ENCODE measurements around the gene SRP68. TPM values are rescaled to one million over a fixed set of nuclear protein-coding genes. Genes with fewer than 3 reads are reported as not detected.

SRP68 gene
- total and polyA plus RNA-seq, 2 of the 4 experiments (the other 2 are of a cell fraction) = 47.1 to 82.6 TPM

- in situ Hi-C loops (cut with MboI; ENCODE audit: low sequenced_read_pairs) = no loop called here
- intact Hi-C loops (cut with micrococcal nuclease) = no loop called here
These were observed 30.6 kb upstream of the SRP68 start for GRCh38 chr17:76102944-76103273.

More at GRCh38 chr17:76102944-76103273, 30.6 kb upstream of the SRP68 start:
- Histone ChIP-seq H2BK15ac (ENCODE audit: low read depth, low read length) (no peak overlapping the region), H4K5ac (ENCODE audit: low read depth, low read length) (peak overlapping the region; percentile 3; the same call in 1 of the 2 replicates), H3K4me3 (ENCODE audit: insufficient read depth, low read depth, low read length) (peak overlapping the region; percentile 78), H2BK120ac (ENCODE audit: low read depth, low read length) (no peak overlapping the region), H3K4me2 (ENCODE audit: low read depth, low read length) (peak overlapping the region; percentile 91), H3K18ac (ENCODE audit: low read depth, low read length) (no peak overlapping the region), H3K56ac (ENCODE audit: extremely low read depth, insufficient read depth, low read length) (peak overlapping the region; percentile 84), H2BK20ac (ENCODE audit: low read depth, low read length) (no peak overlapping the region), H3K36me3 (ENCODE audit: control insufficient read depth, insufficient read depth, low read length) (peaks cover 14% of the 10 kb centered on the region), H4K91ac (ENCODE audit: insufficient read depth, low read depth, low read length) (peak overlapping the region; percentile 42), H3K27ac (ENCODE audit: insufficient read depth, low read length) (peak overlapping the region; percentile 90), H2BK5ac (ENCODE audit: low read depth, low read length, poor library complexity, severe bottlenecking) (peak overlapping the region; percentile 92), H2AFZ (replicated peaks; ENCODE audit: low read length, poor library complexity) (peak overlapping the region; percentile 98), H3K14ac (replicated peaks; ENCODE audit: low read depth, low read length) (peak overlapping the region; percentile 85), H3K27me3 (ENCODE audit: control insufficient read depth, insufficient read depth, low read length) (no peaks in the 10 kb centered on the region), H3K79me1 (ENCODE audit: low read depth in 1 of 2, low read length in 2 of 2) (peaks cover 16 to 34% of the 10 kb centered on the region in 2 experiments), H3K9me3 (ENCODE audit: control insufficient read depth, insufficient read depth, low read length) (no peaks in the 10 kb centered on the region), H2AK9ac (replicated peaks; ENCODE audit: low read depth, low read length, poor library complexity) (peak overlapping the region; percentile 94), H3K4me1 (ENCODE audit: control insufficient read depth, insufficient read depth, low read length) (peaks cover 8% of the 10 kb centered on the region; the same call in 1 of the 2 replicates), H2AK5ac (ENCODE audit: low read depth, low read length) (peak overlapping the region; percentile 91; the same call in 1 of the 2 replicates), H3K4ac (ENCODE audit: low read depth, low read length) (peak overlapping the region; percentile 90), H3K23ac (ENCODE audit: low read depth, low read length) (peak overlapping the region; percentile 89), H4K8ac (ENCODE audit: low read depth in 2 of 2, low read length in 2 of 2) (peak overlapping the region; percentile 92 to 98), H3K9me1 (ENCODE audit: insufficient read depth, low read length) (peaks cover 10% of the 10 kb centered on the region), H3K9ac (ENCODE audit: low read depth, low read length) (peak overlapping the region; percentile 85), H4K20me1 (ENCODE audit: insufficient read depth, low read length) (peaks cover 5% of the 10 kb centered on the region; the same call in 1 of the 2 replicates)
- dilution Hi-C loops (cut with HindIII; ENCODE audit: low sequenced_read_pairs, unreplicated experiment) = no loop called here
- ChIA-PET CTCF (no interaction called here), POLR2A (ENCODE audit: unreplicated experiment) (interaction anchor here (0.5 kb wide), 2 partner anchors 74 to 112 kb away, joined by 3 to 5 read pairs; no protein-coding TSS in a partner anchor)
- DNase-seq = no peak
- no TSS peak for BruUV-seq (replicated peaks)
- no peak for TF ChIP-seq BHLHE40 (IDR thresholded peaks at IDR 0.05; ENCODE audit: low read depth, low read length)
- TF ChIP-seq CTCF (conservative IDR thresholded peaks at IDR 0.05; ENCODE audit: low read depth, low read length) = no peak
- TF ChIP-seq CHD1 (IDR thresholded peaks at IDR 0.05; ENCODE audit: low read depth, low read length) = no peak
- no peak for TF ChIP-seq RAD21 (IDR thresholded peaks at IDR 0.05; ENCODE audit: low read length)
- TF ChIP-seq MAFK (IDR thresholded peaks at IDR 0.05; ENCODE audit: low read depth, low read length) = no peak
- TF ChIP-seq POLR2A (IDR thresholded peaks at IDR 0.05; ENCODE audit: low read depth, low read length) = no peak
- 0% methylated on average over 1 of the region's 4 CpGs; no CpG with 5 or more reads in 1 of the 2 experiments for WGBS, 2 experiments (ENCODE audit: extremely low coverage in 2 of 2, insufficient read length in 1 of 2)
- peak; percentile 4 for ATAC-seq (ENCODE audit: low read depth)

All from IMR-90 (cell line).